Kidney (tissue), 14 donors: ENCODE results near the gene BCKDK. TPM values are rescaled to one million over a fixed set of nuclear protein-coding genes. Genes with fewer than 3 reads are reported as not detected.

Experiments
- DNase-seq, 5 donors: peaks; one replicate each; pipeline ENCODE4 v3.0.0-alpha.2; 2013 to 2020
- FAIRE-seq: peaks from 2 replicates; lab custom pipeline; 2012; peaks lifted over from hg19 to GRCh38; lab: Jason Lieb, UNC
- H3K27ac ChIP-seq, 2 donors: one replicate each; pipeline ENCODE4 v1.7.0; 2013; ENCODE audit warnings: low read depth in 2 of 2, low read length in 2 of 2, inconsistent platforms in 1 of 2
- H3K27me3 ChIP-seq: one replicate; pipeline ENCODE4 v1.7.1; 2013; ENCODE audit warnings: low read length, inconsistent platforms; ENCODE audit not compliant: control insufficient read depth, insufficient read depth
- H3K36me3 ChIP-seq, 3 donors: one replicate each; pipeline versions ENCODE4 v1.7.0 to v1.7.1; 2013; ENCODE audit warnings: low read length in 3 of 3, control low read depth in 1 of 3, inconsistent platforms in 1 of 3; ENCODE audit not compliant: insufficient read depth in 3 of 3, control insufficient read depth in 2 of 3
- H3K4me1 ChIP-seq, 3 donors: one replicate each; pipeline versions ENCODE4 v1.7.0 to v1.7.1; 2013; ENCODE audit warnings: low read length in 3 of 3, inconsistent platforms in 1 of 3, low read depth in 1 of 3; ENCODE audit not compliant: control insufficient read depth in 2 of 3, insufficient read depth in 2 of 3
- H3K4me3 ChIP-seq, 3 donors: one replicate each; pipeline versions ENCODE4 v1.7.0 to v1.8.1; 2013; ENCODE audit warnings: low read length in 3 of 3, control low read depth in 1 of 3, inconsistent platforms in 1 of 3
- H3K9ac ChIP-seq, 3 donors: one replicate each; pipeline versions ENCODE4 v1.7.0 to v1.7.1; 2013; ENCODE audit warnings: low read length in 3 of 3, control low read depth in 1 of 3, inconsistent platforms in 1 of 3
- H3K9me3 ChIP-seq, 3 donors: one replicate each; pipeline versions ENCODE4 v1.7.0 to v1.7.1; 2013; ENCODE audit warnings: low read length in 3 of 3, control low read depth in 1 of 3, inconsistent platforms in 1 of 3; ENCODE audit not compliant: control insufficient read depth in 2 of 3, insufficient read depth in 1 of 3
- CTCF ChIP-seq: IDR thresholded peaks from 3 replicates; pipeline ENCODE4 v1.5.1; 2012; ENCODE audit warnings: mild to moderate bottlenecking, moderate library complexity, borderline replicate concordance; ENCODE audit not compliant: insufficient read depth; ENCODE audit errors: extremely low read depth
- intact Hi-C: fragments of 100-400 bp; cut with DNase I; formaldehyde crosslinking; loops from one replicate; pipeline ENCODE4 v1.11.1; 2022
- polyA plus RNA-seq: library from polyadenylated mRNA; stranded (reverse); fragments of 350-450 nt; fragmentation: Illumina TruSeq; extraction: RNeasy Lipid Tissue Mini Kit (QIAGEN cat#74804); gene quantifications from one replicate; pipeline ENCODE4 v1.2.3, GENCODE V29; 2014; ENCODE audit warnings: low read depth, low replicate concordance; ENCODE audit not compliant: insufficient read depth
- total RNA-seq: library from RNA; stranded (reverse); fragmentation: NEBNext Ultra II Directional; extraction: Animal tissue kit (Norgen Biotek cat#: 25700); gene quantifications from one replicate; pipeline ENCODE4 v1.2.1, GENCODE V29; 2021
- donor health status: control.
- donor health status: control.
- donor health status: control.
- donor health status: control.
- donor health status: control.
- donor health status: DM: yes; HTN: yes; CAD: no.
- donor health status: Normal renal cell carcinoma (clear cell type).

BCKDK gene
- total and polyA plus RNA-seq, 2 donors from 2014 or later = 47.6 to 70.6 TPM

DNA sequence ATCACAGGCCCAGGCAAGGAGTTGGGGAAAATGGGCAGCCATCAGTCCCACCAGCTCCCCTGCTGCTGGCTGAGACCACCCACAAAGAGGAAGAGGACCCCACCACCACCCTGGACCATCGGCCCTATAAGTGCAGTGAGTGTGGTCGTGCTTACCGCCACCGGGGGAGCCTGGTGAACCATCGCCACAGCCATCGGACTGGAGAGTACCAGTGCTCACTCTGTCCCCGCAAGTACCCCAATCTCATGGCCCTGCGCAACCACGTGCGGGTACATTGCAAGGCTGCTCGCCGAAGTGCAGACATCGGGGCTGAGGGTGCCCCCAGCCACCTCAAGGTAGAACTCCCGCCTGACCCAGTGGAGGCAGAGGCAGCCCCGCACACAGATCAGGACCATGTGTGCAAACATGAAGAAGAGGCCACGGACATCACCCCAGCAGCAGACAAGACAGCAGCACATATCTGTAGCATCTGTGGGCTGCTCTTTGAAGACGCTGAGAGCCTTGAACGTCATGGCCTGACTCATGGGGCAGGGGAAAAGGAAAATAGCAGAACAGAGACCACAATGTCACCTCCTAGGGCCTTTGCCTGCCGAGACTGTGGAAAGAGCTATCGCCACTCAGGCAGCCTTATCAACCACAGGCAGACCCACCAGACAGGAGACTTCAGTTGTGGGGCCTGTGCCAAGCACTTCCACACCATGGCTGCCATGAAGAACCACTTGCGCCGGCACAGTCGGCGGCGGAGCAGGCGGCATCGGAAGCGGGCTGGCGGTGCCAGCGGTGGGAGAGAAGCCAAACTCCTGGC is 30.4 kb upstream of the BCKDK start:
- no peak overlapping the region for H3K9ac ChIP-seq
- no peak overlapping the region for H3K4me3 ChIP-seq
- no peak for TF ChIP-seq CTCF
- no peaks in the 10 kb centered on the region for H3K9me3 ChIP-seq
- intact Hi-C loops = no loop called here
- peaks cover 4 to 25% (median 20%) of the 10 kb centered on the region in 3 donors for H3K36me3 ChIP-seq
- FAIRE-seq (no peak), DNase-seq (no peak)
- H3K27ac ChIP-seq = no peak overlapping the region
- H3K4me1 ChIP-seq = peaks cover 0 to 8% (median 4%) of the 10 kb centered on the region in 3 donors
- H3K27me3 ChIP-seq = no peaks in the 10 kb centered on the region

DNA sequence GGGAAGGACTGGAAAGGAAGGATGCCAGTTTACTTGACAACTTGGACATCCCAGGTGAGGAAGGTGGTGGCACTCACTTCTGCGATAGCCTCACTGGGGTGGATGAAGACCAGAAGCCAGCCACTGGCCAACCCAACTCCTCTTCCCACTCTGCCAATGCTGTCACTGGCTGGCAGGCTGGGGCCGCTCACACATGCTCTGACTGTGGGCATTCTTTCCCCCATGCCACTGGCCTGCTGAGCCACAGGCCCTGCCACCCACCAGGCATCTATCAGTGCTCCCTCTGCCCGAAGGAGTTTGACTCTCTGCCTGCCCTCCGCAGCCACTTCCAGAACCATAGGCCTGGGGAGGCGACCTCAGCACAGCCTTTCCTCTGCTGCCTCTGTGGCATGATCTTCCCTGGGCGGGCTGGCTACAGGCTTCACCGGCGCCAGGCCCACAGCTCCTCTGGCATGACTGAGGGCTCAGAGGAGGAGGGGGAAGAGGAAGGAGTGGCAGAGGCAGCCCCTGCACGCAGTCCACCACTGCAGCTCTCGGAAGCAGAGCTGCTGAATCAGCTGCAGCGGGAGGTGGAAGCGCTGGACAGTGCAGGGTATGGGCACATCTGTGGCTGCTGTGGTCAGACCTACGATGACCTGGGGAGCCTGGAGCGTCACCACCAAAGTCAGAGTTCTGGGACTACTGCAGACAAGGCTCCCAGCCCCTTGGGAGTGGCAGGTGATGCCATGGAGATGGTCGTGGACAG is 29.4 kb upstream of the BCKDK start:
- Histone ChIP-seq H3K9ac (no peak overlapping the region), H3K4me1 (peaks cover 0 to 8% (median 4%) of the 10 kb centered on the region in 3 donors), H3K36me3 (peaks cover 4 to 25% (median 20%) of the 10 kb centered on the region in 3 donors), H3K27me3 (no peaks in the 10 kb centered on the region), H3K9me3 (no peaks in the 10 kb centered on the region), H3K27ac (no peak overlapping the region), H3K4me3 (no peak overlapping the region)
- DNase-seq (no peak), FAIRE-seq (no peak)
- TF ChIP-seq CTCF = no peak
- intact Hi-C loops = no loop called here

GRCh38 chr16:31079342-31079944 is 28.7 kb upstream of the BCKDK start:
- intact Hi-C loops = no loop called here

More at GRCh38 chr16:31079342-31079944, 28.7 kb upstream of the BCKDK start:
- H3K4me3 ChIP-seq = no peak overlapping the region
- no peaks in the 10 kb centered on the region for H3K27me3 ChIP-seq
- no peak overlapping the region for H3K9ac ChIP-seq
- no peak overlapping the region for H3K27ac ChIP-seq
- peaks cover 4 to 25% (median 20%) of the 10 kb centered on the region in 3 donors for H3K36me3 ChIP-seq
- DNase-seq (no peak), FAIRE-seq (no peak)
- H3K9me3 ChIP-seq = no peaks in the 10 kb centered on the region
- no peak for TF ChIP-seq CTCF
- H3K4me1 ChIP-seq = peaks cover 0 to 8% (median 4%) of the 10 kb centered on the region in 3 donors
